Measurements from ENCODE around the gene EFEMP1. TPM values are rescaled to one million over a fixed set of nuclear protein-coding genes. Genes with fewer than 3 reads are reported as not detected.

The EFEMP1 gene, protein sequence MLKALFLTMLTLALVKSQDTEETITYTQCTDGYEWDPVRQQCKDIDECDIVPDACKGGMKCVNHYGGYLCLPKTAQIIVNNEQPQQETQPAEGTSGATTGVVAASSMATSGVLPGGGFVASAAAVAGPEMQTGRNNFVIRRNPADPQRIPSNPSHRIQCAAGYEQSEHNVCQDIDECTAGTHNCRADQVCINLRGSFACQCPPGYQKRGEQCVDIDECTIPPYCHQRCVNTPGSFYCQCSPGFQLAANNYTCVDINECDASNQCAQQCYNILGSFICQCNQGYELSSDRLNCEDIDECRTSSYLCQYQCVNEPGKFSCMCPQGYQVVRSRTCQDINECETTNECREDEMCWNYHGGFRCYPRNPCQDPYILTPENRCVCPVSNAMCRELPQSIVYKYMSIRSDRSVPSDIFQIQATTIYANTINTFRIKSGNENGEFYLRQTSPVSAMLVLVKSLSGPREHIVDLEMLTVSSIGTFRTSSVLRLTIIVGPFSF
- total RNA-seq (2022; extraction: Qiagen RNA extraction): 31.2 to 57.5 TPM (median 41.7 TPM) in 5 replicates

DNA sequence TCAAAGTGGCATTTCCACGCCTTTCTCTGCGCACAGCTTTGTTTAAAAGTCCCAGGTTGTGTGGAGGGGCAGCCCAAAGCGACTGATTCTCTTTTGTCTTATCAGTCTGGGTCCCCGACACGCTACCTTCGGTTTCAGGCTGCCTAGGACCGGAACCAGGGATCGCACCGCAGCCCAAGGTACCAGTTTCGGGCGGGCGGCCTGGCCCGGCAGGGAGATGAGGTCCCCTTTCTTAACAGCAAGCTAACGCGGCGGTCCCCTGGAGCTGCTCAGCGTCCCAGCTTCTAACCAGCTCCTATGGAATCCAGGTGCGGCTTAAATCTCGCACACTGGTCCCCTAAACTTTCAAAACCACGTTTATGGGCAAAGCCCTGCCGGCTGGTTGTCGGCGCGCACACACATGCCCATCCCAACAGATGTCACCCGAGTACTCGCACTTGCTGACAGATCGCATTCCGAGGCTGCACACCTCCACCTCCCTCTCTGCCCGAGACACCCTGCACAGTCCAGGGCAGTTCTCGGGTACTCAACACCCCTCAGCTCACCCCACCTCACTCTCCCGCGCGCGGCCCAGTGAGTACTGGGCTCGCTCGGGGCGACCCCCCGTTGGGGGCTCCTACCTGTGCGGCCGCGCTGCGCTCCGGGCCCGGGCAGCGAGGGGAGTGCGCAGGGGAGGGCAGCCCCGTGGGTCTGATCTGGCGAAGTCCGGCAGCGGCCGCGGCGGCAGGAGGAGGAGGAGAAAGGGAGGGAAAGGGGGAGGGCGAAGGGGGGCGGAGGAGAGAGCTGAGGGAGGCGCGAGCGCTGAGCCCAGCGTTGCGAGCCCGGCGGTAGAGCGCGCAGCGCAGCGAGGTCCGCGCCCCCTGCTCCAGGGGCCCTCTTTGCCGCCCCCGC is at the start of gene EFEMP1:
Gene EFEMP1, minus strand, starts transcription at position 692 of the 891 bp plus-strand sequence. CDS start 1,342 bp downstream, outside the sequence.

Other genes starting within 250 kb of the EFEMP1 start
- gene PNPT1, start 229.9 kb downstream of the EFEMP1 start, total RNA-seq (2022; extraction: Qiagen RNA extraction): 30.2 to 44.8 TPM (median 31.8 TPM) in 5 replicates

Measured in A549 treated with Mapracorat at 1 μM for 4 hours (cell line).